Ureter (tissue), 1 donor: ENCODE data around the gene CDH13. TPM values are rescaled to one million over a fixed set of nuclear protein-coding genes. Genes with fewer than 3 reads are reported as not detected.

ENCODE experiments used
- DNase-seq: peaks from one replicate; pipeline ENCODE4 v3.0.0-alpha.2; 2020; ENCODE audit warnings: low spot score
- total RNA-seq: library from RNA; stranded (reverse); gene quantifications from one replicate; pipeline ENCODE4 v1.2.4, GENCODE V29; 2023
- donor health status: DM: yes; HTN: yes; CAD: no.

Gene CDH13
- total RNA-seq, 1 donor from 2014 or later, result 5.9 TPM

GRCh38 chr16:83350481-83350880 is 723.7 kb downstream of the CDH13 start:
- no peak for DNase-seq

- no peak for DNase-seq
These were observed 725.1 kb downstream of the CDH13 start for GRCh38 chr16:83351846-83352245.

GRCh38 chr16:83353241-83353640 is 726.5 kb downstream of the CDH13 start:
- DNase-seq, result no peak

- no peak for DNase-seq
These were observed 727.2 kb downstream of the CDH13 start for GRCh38 chr16:83354015-83354414.

GRCh38 chr16:83355570-83356218 is 728.9 kb downstream of the CDH13 start:
- no peak for DNase-seq

GRCh38 chr16:83356266-83356665 is 729.5 kb downstream of the CDH13 start:
- DNase-seq, result no peak

- DNase-seq, result no peak
These were observed 730.2 kb downstream of the CDH13 start for GRCh38 chr16:83356986-83357385.

- DNase-seq, result no peak
These were observed 736.8 kb downstream of the CDH13 start for GRCh38 chr16:83363521-83363920.

- no peak for DNase-seq
These were observed 738.4 kb downstream of the CDH13 start for GRCh38 chr16:83365166-83365565.

GRCh38 chr16:83366228-83366627 is 739.5 kb downstream of the CDH13 start:
- DNase-seq, result no peak

- no peak for DNase-seq
These were observed 748.2 kb downstream of the CDH13 start for GRCh38 chr16:83374979-83375378.

GRCh38 chr16:83389751-83390150 is 763.0 kb downstream of the CDH13 start:
- DNase-seq, result no peak

- DNase-seq, result no peak
These were observed 764.0 kb downstream of the CDH13 start for GRCh38 chr16:83390759-83391158.

GRCh38 chr16:83392743-83393142 is 766.0 kb downstream of the CDH13 start:
- no peak for DNase-seq

GRCh38 chr16:83393196-83393981 is 766.6 kb downstream of the CDH13 start:
- DNase-seq, result no peak

- DNase-seq, result no peak
These were observed 771.0 kb downstream of the CDH13 start for GRCh38 chr16:83397601-83398291.

- no peak for DNase-seq
These were observed 773.5 kb downstream of the CDH13 start for GRCh38 chr16:83400234-83400633.

GRCh38 chr16:83402160-83402814 is 775.5 kb downstream of the CDH13 start:
- DNase-seq, result no peak

GRCh38 chr16:83402967-83403366 is 776.2 kb downstream of the CDH13 start:
- no peak for DNase-seq

GRCh38 chr16:83403761-83404160 is 777.0 kb downstream of the CDH13 start:
- DNase-seq, result no peak

- no peak for DNase-seq
These were observed 777.5 kb downstream of the CDH13 start for GRCh38 chr16:83404261-83404660.

- DNase-seq, result no peak
These were observed 781.2 kb downstream of the CDH13 start for GRCh38 chr16:83407928-83408327.
